T-helper 2 cell treated with Interferon-gamma antibody and Interleukin-4, amounts not matched to agents 5 μg/mL and 100 μg/mL, for 36 hours (primary cell): Measurements from ENCODE around the gene CLEC16A.

ENCODE experiments used
- DNase-seq: peaks from one replicate; pipeline ENCODE4 v3.0.0; 2021; ENCODE audit warnings: low spot score
- H3K27ac Mint-ChIP-seq: one replicate; pipeline ENCODE4 v1.8.0; 2021; ENCODE audit warnings: mild to moderate bottlenecking, mixed read lengths
- H3K27me3 Mint-ChIP-seq: one replicate; pipeline ENCODE4 v1.8.0; 2021; ENCODE audit warnings: low read depth, mixed read lengths
- H3K36me3 Mint-ChIP-seq: one replicate; pipeline ENCODE4 v1.8.0; 2021; ENCODE audit warnings: low read depth, mixed read lengths
- H3K4me1 Mint-ChIP-seq: one replicate; pipeline ENCODE4 v1.8.0; 2021; ENCODE audit warnings: low read depth, mixed read lengths
- H3K4me3 Mint-ChIP-seq: one replicate; pipeline ENCODE4 v1.8.0; 2022; ENCODE audit warnings: mild to moderate bottlenecking, moderate library complexity, mixed read lengths
- H3K9me3 Mint-ChIP-seq: one replicate; pipeline ENCODE4 v1.8.0; 2021; ENCODE audit warnings: mixed read lengths

CLEC16A gene

GRCh38 chr16:11196286-11196828, 252.0 kb downstream of the CLEC16A start:
- no peak for DNase-seq
- Mint-ChIP-seq H3K36me3 (peaks cover 10% of the 10 kb centered on the region), H3K27me3 (no peaks in the 10 kb centered on the region), H3K4me1 (peaks cover 54% of the 10 kb centered on the region), H3K4me3 (no peak overlapping the region), H3K9me3 (no peaks in the 10 kb centered on the region), H3K27ac (peak overlapping the region; percentile 19)

GRCh38 chr16:11198375-11198774, 254.0 kb downstream of the CLEC16A start:
- DNase-seq = no peak
- Mint-ChIP-seq H3K4me1 (peaks cover 54% of the 10 kb centered on the region), H3K4me3 (peak overlapping the region; percentile 62), H3K36me3 (peaks cover 10% of the 10 kb centered on the region), H3K9me3 (no peaks in the 10 kb centered on the region), H3K27me3 (no peaks in the 10 kb centered on the region), H3K27ac (peak overlapping the region; percentile 89)

- Mint-ChIP-seq H3K4me3 (peak overlapping the region; percentile 62), H3K27ac (peak overlapping the region; percentile 68)
Observed at GRCh38 chr16:11198828-11199227, 254.5 kb downstream of the CLEC16A start.

GRCh38 chr16:11200592-11200991, 256.2 kb downstream of the CLEC16A start:
- Mint-ChIP-seq H3K4me3 (no peak overlapping the region), H3K27me3 (no peaks in the 10 kb centered on the region), H3K9me3 (no peaks in the 10 kb centered on the region), H3K27ac (peak overlapping the region; percentile 15), H3K4me1 (peaks cover 37% of the 10 kb centered on the region), H3K36me3 (peaks cover 3% of the 10 kb centered on the region)
- no peak for DNase-seq

More at GRCh38 chr16:11198828-11199227, 254.5 kb downstream of the CLEC16A start:
- peaks cover 6% of the 10 kb centered on the region for H3K36me3 Mint-ChIP-seq
- H3K27me3 Mint-ChIP-seq = no peaks in the 10 kb centered on the region
- no peaks in the 10 kb centered on the region for H3K9me3 Mint-ChIP-seq
- H3K4me1 Mint-ChIP-seq = peaks cover 49% of the 10 kb centered on the region
- no peak for DNase-seq

GRCh38 chr16:11201498-11202259, 257.3 kb downstream of the CLEC16A start:
- Mint-ChIP-seq H3K27ac (peak overlapping the region; percentile 39), H3K4me1 (peaks cover 44% of the 10 kb centered on the region), H3K4me3 (no peak overlapping the region), H3K9me3 (no peaks in the 10 kb centered on the region), H3K36me3 (peaks cover 2% of the 10 kb centered on the region), H3K27me3 (no peaks in the 10 kb centered on the region)
- no peak for DNase-seq

- no peaks in the 10 kb centered on the region for H3K36me3 Mint-ChIP-seq
- no peak for DNase-seq
- no peaks in the 10 kb centered on the region for H3K27me3 Mint-ChIP-seq
- no peaks in the 10 kb centered on the region for H3K9me3 Mint-ChIP-seq
- no peak overlapping the region for H3K4me3 Mint-ChIP-seq
- H3K4me1 Mint-ChIP-seq = peaks cover 42% of the 10 kb centered on the region
- peak overlapping the region; percentile 49 for H3K27ac Mint-ChIP-seq
Observed at GRCh38 chr16:11202260-11203091, 258.1 kb downstream of the CLEC16A start.

GRCh38 chr16:11203111-11203623, 258.8 kb downstream of the CLEC16A start:
- peaks cover 35% of the 10 kb centered on the region for H3K4me1 Mint-ChIP-seq
- H3K36me3 Mint-ChIP-seq = no peaks in the 10 kb centered on the region
- no peak overlapping the region for H3K4me3 Mint-ChIP-seq
- peak overlapping the region; percentile 49 for H3K27ac Mint-ChIP-seq
- no peaks in the 10 kb centered on the region for H3K27me3 Mint-ChIP-seq
- H3K9me3 Mint-ChIP-seq = no peaks in the 10 kb centered on the region
- no peak for DNase-seq

- H3K9me3 Mint-ChIP-seq = no peaks in the 10 kb centered on the region
- no peak overlapping the region for H3K4me3 Mint-ChIP-seq
- no peaks in the 10 kb centered on the region for H3K27me3 Mint-ChIP-seq
- DNase-seq = no peak
- peaks cover 27% of the 10 kb centered on the region for H3K4me1 Mint-ChIP-seq
- H3K27ac Mint-ChIP-seq = no peak overlapping the region
- no peaks in the 10 kb centered on the region for H3K36me3 Mint-ChIP-seq
Observed at GRCh38 chr16:11204513-11205047, 260.2 kb downstream of the CLEC16A start.

GRCh38 chr16:11205065-11205699, 260.8 kb downstream of the CLEC16A start:
- Mint-ChIP-seq H3K27ac (peak overlapping the region; percentile 2), H3K4me3 (no peak overlapping the region), H3K27me3 (no peaks in the 10 kb centered on the region), H3K36me3 (no peaks in the 10 kb centered on the region), H3K4me1 (peaks cover 27% of the 10 kb centered on the region), H3K9me3 (no peaks in the 10 kb centered on the region)
- no peak for DNase-seq

GRCh38 chr16:11205754-11206581, 261.6 kb downstream of the CLEC16A start:
- peaks cover 24% of the 10 kb centered on the region for H3K4me1 Mint-ChIP-seq
- H3K9me3 Mint-ChIP-seq = no peaks in the 10 kb centered on the region
- no peak overlapping the region for H3K4me3 Mint-ChIP-seq
- no peaks in the 10 kb centered on the region for H3K36me3 Mint-ChIP-seq
- peak overlapping the region; percentile 93 for H3K27ac Mint-ChIP-seq
- no peaks in the 10 kb centered on the region for H3K27me3 Mint-ChIP-seq
- DNase-seq = no peak

GRCh38 chr16:11207646-11208045, 263.3 kb downstream of the CLEC16A start:
- Mint-ChIP-seq H3K4me1 (peaks cover 20% of the 10 kb centered on the region), H3K4me3 (no peak overlapping the region), H3K27ac (peak overlapping the region; percentile 34), H3K27me3 (no peaks in the 10 kb centered on the region), H3K9me3 (no peaks in the 10 kb centered on the region), H3K36me3 (no peaks in the 10 kb centered on the region)
- DNase-seq = no peak

- Mint-ChIP-seq H3K36me3 (no peaks in the 10 kb centered on the region), H3K27ac (no peak overlapping the region), H3K4me1 (peaks cover 15% of the 10 kb centered on the region), H3K9me3 (no peaks in the 10 kb centered on the region), H3K27me3 (no peaks in the 10 kb centered on the region), H3K4me3 (no peak overlapping the region)
- DNase-seq = no peak
Observed at GRCh38 chr16:11208916-11209665, 264.7 kb downstream of the CLEC16A start.
